Measurements from ENCODE around the gene CES3.

GRCh38 chr16:66927918-66928649 is 33.0 kb upstream of the CES3 start:
- TF ChIP-seq, protein P1, sequence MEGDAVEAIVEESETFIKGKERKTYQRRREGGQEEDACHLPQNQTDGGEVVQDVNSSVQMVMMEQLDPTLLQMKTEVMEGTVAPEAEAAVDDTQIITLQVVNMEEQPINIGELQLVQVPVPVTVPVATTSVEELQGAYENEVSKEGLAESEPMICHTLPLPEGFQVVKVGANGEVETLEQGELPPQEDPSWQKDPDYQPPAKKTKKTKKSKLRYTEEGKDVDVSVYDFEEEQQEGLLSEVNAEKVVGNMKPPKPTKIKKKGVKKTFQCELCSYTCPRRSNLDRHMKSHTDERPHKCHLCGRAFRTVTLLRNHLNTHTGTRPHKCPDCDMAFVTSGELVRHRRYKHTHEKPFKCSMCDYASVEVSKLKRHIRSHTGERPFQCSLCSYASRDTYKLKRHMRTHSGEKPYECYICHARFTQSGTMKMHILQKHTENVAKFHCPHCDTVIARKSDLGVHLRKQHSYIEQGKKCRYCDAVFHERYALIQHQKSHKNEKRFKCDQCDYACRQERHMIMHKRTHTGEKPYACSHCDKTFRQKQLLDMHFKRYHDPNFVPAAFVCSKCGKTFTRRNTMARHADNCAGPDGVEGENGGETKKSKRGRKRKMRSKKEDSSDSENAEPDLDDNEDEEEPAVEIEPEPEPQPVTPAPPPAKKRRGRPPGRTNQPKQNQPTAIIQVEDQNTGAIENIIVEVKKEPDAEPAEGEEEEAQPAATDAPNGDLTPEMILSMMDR (tag by site-specific recombination; IDR thresholded peaks at IDR 0.05): no peak
- TF ChIP-seq, protein P2, sequence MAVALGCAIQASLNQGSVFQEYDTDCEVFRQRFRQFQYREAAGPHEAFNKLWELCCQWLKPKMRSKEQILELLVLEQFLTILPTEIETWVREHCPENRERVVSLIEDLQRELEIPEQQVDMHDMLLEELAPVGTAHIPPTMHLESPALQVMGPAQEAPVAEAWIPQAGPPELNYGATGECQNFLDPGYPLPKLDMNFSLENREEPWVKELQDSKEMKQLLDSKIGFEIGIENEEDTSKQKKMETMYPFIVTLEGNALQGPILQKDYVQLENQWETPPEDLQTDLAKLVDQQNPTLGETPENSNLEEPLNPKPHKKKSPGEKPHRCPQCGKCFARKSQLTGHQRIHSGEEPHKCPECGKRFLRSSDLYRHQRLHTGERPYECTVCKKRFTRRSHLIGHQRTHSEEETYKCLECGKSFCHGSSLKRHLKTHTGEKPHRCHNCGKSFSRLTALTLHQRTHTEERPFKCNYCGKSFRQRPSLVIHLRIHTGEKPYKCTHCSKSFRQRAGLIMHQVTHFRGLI (tag by site-specific recombination; IDR thresholded peaks at IDR 0.05): no peak
- TF ChIP-seq, protein P3, sequence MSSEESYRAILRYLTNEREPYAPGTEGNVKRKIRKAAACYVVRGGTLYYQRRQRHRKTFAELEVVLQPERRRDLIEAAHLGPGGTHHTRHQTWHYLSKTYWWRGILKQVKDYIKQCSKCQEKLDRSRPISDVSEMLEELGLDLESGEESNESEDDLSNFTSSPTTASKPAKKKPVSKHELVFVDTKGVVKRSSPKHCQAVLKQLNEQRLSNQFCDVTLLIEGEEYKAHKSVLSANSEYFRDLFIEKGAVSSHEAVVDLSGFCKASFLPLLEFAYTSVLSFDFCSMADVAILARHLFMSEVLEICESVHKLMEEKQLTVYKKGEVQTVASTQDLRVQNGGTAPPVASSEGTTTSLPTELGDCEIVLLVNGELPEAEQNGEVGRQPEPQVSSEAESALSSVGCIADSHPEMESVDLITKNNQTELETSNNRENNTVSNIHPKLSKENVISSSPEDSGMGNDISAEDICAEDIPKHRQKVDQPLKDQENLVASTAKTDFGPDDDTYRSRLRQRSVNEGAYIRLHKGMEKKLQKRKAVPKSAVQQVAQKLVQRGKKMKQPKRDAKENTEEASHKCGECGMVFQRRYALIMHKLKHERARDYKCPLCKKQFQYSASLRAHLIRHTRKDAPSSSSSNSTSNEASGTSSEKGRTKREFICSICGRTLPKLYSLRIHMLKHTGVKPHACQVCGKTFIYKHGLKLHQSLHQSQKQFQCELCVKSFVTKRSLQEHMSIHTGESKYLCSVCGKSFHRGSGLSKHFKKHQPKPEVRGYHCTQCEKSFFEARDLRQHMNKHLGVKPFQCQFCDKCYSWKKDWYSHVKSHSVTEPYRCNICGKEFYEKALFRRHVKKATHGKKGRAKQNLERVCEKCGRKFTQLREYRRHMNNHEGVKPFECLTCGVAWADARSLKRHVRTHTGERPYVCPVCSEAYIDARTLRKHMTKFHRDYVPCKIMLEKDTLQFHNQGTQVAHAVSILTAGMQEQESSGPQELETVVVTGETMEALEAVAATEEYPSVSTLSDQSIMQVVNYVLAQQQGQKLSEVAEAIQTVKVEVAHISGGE (tag by site-specific recombination; conservative IDR thresholded peaks at IDR 0.05; ENCODE audit: low read depth): no peak
- TF ChIP-seq, protein P4, sequence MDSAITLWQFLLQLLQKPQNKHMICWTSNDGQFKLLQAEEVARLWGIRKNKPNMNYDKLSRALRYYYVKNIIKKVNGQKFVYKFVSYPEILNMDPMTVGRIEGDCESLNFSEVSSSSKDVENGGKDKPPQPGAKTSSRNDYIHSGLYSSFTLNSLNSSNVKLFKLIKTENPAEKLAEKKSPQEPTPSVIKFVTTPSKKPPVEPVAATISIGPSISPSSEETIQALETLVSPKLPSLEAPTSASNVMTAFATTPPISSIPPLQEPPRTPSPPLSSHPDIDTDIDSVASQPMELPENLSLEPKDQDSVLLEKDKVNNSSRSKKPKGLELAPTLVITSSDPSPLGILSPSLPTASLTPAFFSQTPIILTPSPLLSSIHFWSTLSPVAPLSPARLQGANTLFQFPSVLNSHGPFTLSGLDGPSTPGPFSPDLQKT (IDR thresholded peaks at IDR 0.05; ENCODE audit: borderline replicate concordance, low read depth, low read length): no peak
- TF ChIP-seq ZNF660 (tag by site-specific recombination; IDR thresholded peaks at IDR 0.05): no peak
- no peak for TF ChIP-seq ZNF530 (tag by site-specific recombination; IDR thresholded peaks at IDR 0.05; ENCODE audit: low read depth)
- no peak for TF ChIP-seq ZBTB8A (tag by site-specific recombination; IDR thresholded peaks at IDR 0.05)
- TF ChIP-seq ZNF18 (tag by site-specific recombination; IDR thresholded peaks at IDR 0.05): no peak
- no peak for TF ChIP-seq ZNF174 (tag by site-specific recombination; IDR thresholded peaks at IDR 0.05)
- TF ChIP-seq TCF7L2 (IDR thresholded peaks at IDR 0.05; ENCODE audit: borderline replicate concordance, low read depth, low read length): no peak
- no peak for TF ChIP-seq ZNF549 (tag by site-specific recombination; IDR thresholded peaks at IDR 0.05)
- TF ChIP-seq GLI2 (tag by site-specific recombination; IDR thresholded peaks at IDR 0.05; ENCODE audit: borderline replicate concordance, low read depth): no peak
- TF ChIP-seq ZNF704 (tag by site-specific recombination; IDR thresholded peaks at IDR 0.05): no peak
- TF ChIP-seq ZNF146 (tag by site-specific recombination; IDR thresholded peaks at IDR 0.05): no peak

All from HEK293 (cell line).